GM12878 (cell line): ENCODE measurements around the gene TERF2IP. TPM values are rescaled to one million over a fixed set of nuclear protein-coding genes. Genes with fewer than 3 reads are reported as not detected.

ENCODE experiments used
- ATAC-seq: fragments of 200-7000 bp; cut with Tn5 transposase; 3 replicates; pipeline ENCODE4 v1.9.1; 2020; ENCODE audit warnings: mild to moderate bottlenecking, moderate library complexity
- BruUV-seq: library from RNA; stranded (reverse); fragments of 400-500 nt; replicated peaks from 2 replicates; lab custom pipeline; 2021; lab: Mats Ljungman, UMichigan
- CTCF ChIA-PET: fragments of 300-600 bp; sonication (Branson Sonifier 250); formaldehyde crosslinking; extraction: SDS; loops from one replicate; lab custom pipeline; 2021; ENCODE audit warnings: inconsistent platforms; lab: Yijun Ruan, JAX
- POLR2A ChIA-PET: fragments of 350-600 bp; formaldehyde crosslinking; extraction: SDS; loops from one replicate; lab custom pipeline; 2021; ENCODE audit warnings: inconsistent platforms; lab: Charles Lee
- RAD21 ChIA-PET: fragments of 300-600 bp; sonication (Branson Sonifier 250); formaldehyde crosslinking; loops from one replicate; lab custom pipeline; 2023; ENCODE audit warnings: antibody characterized with exemption; ENCODE audit not compliant: unreplicated experiment; lab: Charles Lee
- SMC1A ChIA-PET: fragments of 300-600 bp; sonication (Branson Sonifier 250); formaldehyde crosslinking; loops from one replicate; lab custom pipeline; 2023; ENCODE audit not compliant: unreplicated experiment, uncharacterized antibody; lab: Charles Lee
- DNase-seq: peaks from one replicate; pipeline ENCODE4 v3.0.0-alpha.2; 2011; ENCODE audit warnings: low read depth, low spot score
- FAIRE-seq: peaks from 3 replicates; lab custom pipeline; 2011; peaks lifted over from hg19 to GRCh38; lab: Jason Lieb, UNC
- H2AFZ ChIP-seq: 2 replicates; pipeline ENCODE4 v1.6.0; 2011; ENCODE audit warnings: low read depth, low read length, control low read depth; ENCODE audit not compliant: control insufficient read depth
- H3K27ac ChIP-seq: 2 replicates; pipeline ENCODE4 v1.5.1; 2011; ENCODE audit warnings: control low read depth; ENCODE audit not compliant: control insufficient read depth, insufficient read depth
- H3K27me3 ChIP-seq, 2 experiments: replicated peaks in 1 of 2; 2 replicates each; pipeline versions ENCODE4 v1.6.0 to v1.6.1; 2011; ENCODE audit warnings: low read length in 1 of 2; ENCODE audit not compliant: control insufficient read depth in 2 of 2, insufficient read depth in 2 of 2
- H3K36me3 ChIP-seq, 2 experiments: 2 replicates each; pipeline ENCODE4 v1.5.1; 2011; ENCODE audit warnings: low read length in 1 of 2; ENCODE audit not compliant: control insufficient read depth in 2 of 2, insufficient read depth in 2 of 2
- H3K4me1 ChIP-seq: 2 replicates; pipeline ENCODE4 v1.6.1; 2011; ENCODE audit warnings: mild to moderate bottlenecking, low read length, moderate library complexity, mixed read lengths; ENCODE audit not compliant: control insufficient read depth, insufficient read depth
- H3K4me2 ChIP-seq: 2 replicates; pipeline ENCODE4 v1.6.0; 2011; ENCODE audit warnings: control low read depth; ENCODE audit not compliant: control insufficient read depth, insufficient read depth
- H3K4me3 ChIP-seq: fragments of 200-600 bp; sonication (generic); 2 replicates; pipeline ENCODE4 v1.5.1; 2016
- H3K79me2 ChIP-seq: 2 replicates; pipeline ENCODE4 v1.6.0; 2011; ENCODE audit warnings: low read length; ENCODE audit not compliant: control insufficient read depth, insufficient read depth
- H3K9ac ChIP-seq: 2 replicates; pipeline ENCODE4 v1.8.0; 2011; ENCODE audit warnings: low read length, control low read depth, mixed read lengths; ENCODE audit not compliant: control insufficient read depth, insufficient read depth
- H3K9me3 ChIP-seq: replicated peaks from 3 replicates; pipeline ENCODE4 v1.5.1; 2011; ENCODE audit warnings: mild to moderate bottlenecking, low read length; ENCODE audit not compliant: control insufficient read depth, insufficient read depth
- H4K20me1 ChIP-seq: 2 replicates; pipeline ENCODE4 v1.6.0; 2011; ENCODE audit not compliant: control insufficient read depth, insufficient read depth
- ESRRA ChIP-seq: IDR thresholded peaks from 2 replicates; pipeline ENCODE4 v1.6.1; 2012; ENCODE audit warnings: mild to moderate bottlenecking, low read length, improper control_type of control experiment
- FOS ChIP-seq: IDR thresholded peaks from 3 replicates; pipeline ENCODE4 v1.6.1; 2011; ENCODE audit warnings: borderline replicate concordance; ENCODE audit not compliant: insufficient read length; ENCODE audit errors: extremely low read depth
- HDAC6 ChIP-seq: fragments of 200-600 bp; sonication (generic); IDR thresholded peaks from one replicate; pipeline ENCODE4 v1.8.0; 2017; ENCODE audit warnings: antibody characterized with exemption; ENCODE audit not compliant: unreplicated experiment
- MYC ChIP-seq: IDR thresholded peaks from 2 replicates; pipeline ENCODE4 v1.6.1; 2011; ENCODE audit warnings: mild to moderate bottlenecking, low read length, moderate library complexity, inconsistent platforms; ENCODE audit not compliant: insufficient read depth, insufficient replicate concordance, insufficient read length, severe bottlenecking
- POLR2A ChIP-seq: IDR thresholded peaks from 2 replicates; pipeline ENCODE4 v1.6.1; 2011; ENCODE audit warnings: low read depth, mild to moderate bottlenecking, low read length
- SREBF2 ChIP-seq: IDR thresholded peaks from 2 replicates; pipeline ENCODE4 v1.6.1; 2012; ENCODE audit warnings: mild to moderate bottlenecking, low read length
- SUZ12 ChIP-seq: fragments of 200-600 bp; sonication (generic); IDR thresholded peaks from one replicate; pipeline ENCODE4 v1.6.1; 2018; ENCODE audit warnings: antibody characterized with exemption, mild to moderate bottlenecking; ENCODE audit not compliant: unreplicated experiment
- ZBTB33 ChIP-seq: fragments of 450-650 bp; IDR thresholded peaks from 2 replicates; pipeline ENCODE4 v1.6.1; 2017; ENCODE audit warnings: mild to moderate bottlenecking
- WGBS: methylation state at CpG from one replicate; pipeline ENCODE4 v1.1.6; 2016; ENCODE audit warnings: low lambda C conversion rate; ENCODE audit not compliant: insufficient replicate concordance, insufficient coverage; ENCODE audit errors: missing lambda C conversion rate; 5-methylcytosine and 5-hydroxymethylcytosine counted together
- in situ Hi-C: fragments of 300-500 bp; cut with MboI; formaldehyde crosslinking; loops from 9 replicates; pipeline ENCODE4 v1.14.3; 2018; ENCODE audit warnings: mixed read lengths
- intact Hi-C: fragments of 100-400 bp; cut with micrococcal nuclease; formaldehyde crosslinking; loops from one replicate; pipeline ENCODE4 v1.14.2; 2022; ENCODE audit not compliant: unreplicated experiment
- polyA plus RNA-seq, 11 experiments: library from polyadenylated mRNA; depleted of rRNA in 4 of 11; unstranded in 6 of 11; stranded (reverse) in 5 of 11; fragments of >200 nt; fragmentation: Nextera tagmentation in 4 of 11; fragmentation: Illumina TruSeq in 1 of 11; extraction: Ambion mirVana in 4 of 11; extraction: Trizol in 1 of 11; gene quantifications; 1 replicate in 1 of 11; 2 replicates in 10 of 11; pipeline versions ENCODE4 v1.2.1 to v1.2.3, GENCODE V29; 2011 to 2016; ENCODE audit warnings: inconsistent platforms in 2 of 11, missing spikeins in 2 of 11, low read depth in 1 of 11
- total RNA-seq, 4 experiments: library from RNA; depleted of rRNA in 3 of 4; stranded (reverse); fragments of >200 nt in 3 of 4; fragmentation: Illumina TruSeq in 1 of 4; extraction: Trizol in 1 of 4; gene quantifications; 2 replicates each; pipeline versions ENCODE4 v1.2.1 to v1.2.3, GENCODE V29; 2013 to 2021
- TF ChIP-seq, protein P1 (sequence below): fragments of 450-650 bp; conservative IDR thresholded peaks from 2 replicates; pipeline ENCODE4 v1.6.1; 2017; ENCODE audit warnings: mild to moderate bottlenecking, moderate library complexity
- TF ChIP-seq, protein P2 (sequence below): fragments of 450-650 bp; IDR thresholded peaks from 2 replicates; pipeline ENCODE4 v1.6.1; 2018; ENCODE audit warnings: mild to moderate bottlenecking, low read depth, moderate library complexity; ENCODE audit not compliant: partially characterized antibody

Gene TERF2IP
- total and polyA plus RNA-seq, 10 of the 15 experiments (the other 5 are each of a cell fraction or from before 2014, with no cell fraction given), result 19.6 to 93.1 (median 54.4) TPM

DNA sequence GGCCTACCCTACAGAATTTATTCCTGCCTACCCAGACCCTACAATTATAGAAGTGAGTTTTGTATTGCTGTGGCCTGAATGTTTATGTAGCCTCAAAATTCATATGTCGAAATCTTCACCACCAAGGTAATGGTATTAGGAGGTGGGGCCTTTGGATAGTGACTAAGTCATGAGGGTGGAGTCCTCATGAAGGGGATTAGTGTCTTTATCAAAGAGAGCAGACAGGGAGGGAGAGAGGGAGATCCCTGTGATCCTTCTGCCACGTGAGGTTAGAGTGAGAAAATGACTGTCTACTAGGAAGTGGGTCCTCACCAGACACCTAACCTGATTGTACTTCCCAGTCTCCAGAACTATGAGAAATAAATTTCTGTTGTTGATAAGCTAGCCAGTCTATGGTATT lies 54.7 kb downstream of the TERF2IP start:
- Histone ChIP-seq H3K27me3 (no peaks in the 10 kb centered on the region), H3K4me3 (no peak overlapping the region), H3K79me2 (no peaks in the 10 kb centered on the region), H2AFZ (no peak overlapping the region), H3K4me1 (no peaks in the 10 kb centered on the region), H3K4me2 (no peak overlapping the region), H4K20me1 (no peaks in the 10 kb centered on the region), H3K9ac (no peak overlapping the region), H3K9me3 (no peaks in the 10 kb centered on the region), H3K36me3 (no peaks in the 10 kb centered on the region), H3K27ac (no peak overlapping the region)
- DNase-seq, result no peak
- intact Hi-C loops (no loop called here), in situ Hi-C loops (no loop called here)
- 5% methylated on average over 2 of the region's 2 CpGs for WGBS
- no peak for FAIRE-seq
- CTCF ChIA-PET, result no interaction called here
- RAD21 ChIA-PET, result no interaction called here
- BruUV-seq, result no TSS peak
- TF ChIP-seq HDAC6 (no peak), ZBTB33 (no peak), MYC (no peak), SREBF2 (no peak), SUZ12 (no peak), POLR2A (no peak), FOS (no peak), ESRRA (no peak)
- TF ChIP-seq, protein P1, sequence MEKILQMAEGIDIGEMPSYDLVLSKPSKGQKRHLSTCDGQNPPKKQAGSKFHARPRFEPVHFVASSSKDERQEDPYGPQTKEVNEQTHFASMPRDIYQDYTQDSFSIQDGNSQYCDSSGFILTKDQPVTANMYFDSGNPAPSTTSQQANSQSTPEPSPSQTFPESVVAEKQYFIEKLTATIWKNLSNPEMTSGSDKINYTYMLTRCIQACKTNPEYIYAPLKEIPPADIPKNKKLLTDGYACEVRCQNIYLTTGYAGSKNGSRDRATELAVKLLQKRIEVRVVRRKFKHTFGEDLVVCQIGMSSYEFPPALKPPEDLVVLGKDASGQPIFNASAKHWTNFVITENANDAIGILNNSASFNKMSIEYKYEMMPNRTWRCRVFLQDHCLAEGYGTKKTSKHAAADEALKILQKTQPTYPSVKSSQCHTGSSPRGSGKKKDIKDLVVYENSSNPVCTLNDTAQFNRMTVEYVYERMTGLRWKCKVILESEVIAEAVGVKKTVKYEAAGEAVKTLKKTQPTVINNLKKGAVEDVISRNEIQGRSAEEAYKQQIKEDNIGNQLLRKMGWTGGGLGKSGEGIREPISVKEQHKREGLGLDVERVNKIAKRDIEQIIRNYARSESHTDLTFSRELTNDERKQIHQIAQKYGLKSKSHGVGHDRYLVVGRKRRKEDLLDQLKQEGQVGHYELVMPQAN, result no peak
- TF ChIP-seq, protein P2, sequence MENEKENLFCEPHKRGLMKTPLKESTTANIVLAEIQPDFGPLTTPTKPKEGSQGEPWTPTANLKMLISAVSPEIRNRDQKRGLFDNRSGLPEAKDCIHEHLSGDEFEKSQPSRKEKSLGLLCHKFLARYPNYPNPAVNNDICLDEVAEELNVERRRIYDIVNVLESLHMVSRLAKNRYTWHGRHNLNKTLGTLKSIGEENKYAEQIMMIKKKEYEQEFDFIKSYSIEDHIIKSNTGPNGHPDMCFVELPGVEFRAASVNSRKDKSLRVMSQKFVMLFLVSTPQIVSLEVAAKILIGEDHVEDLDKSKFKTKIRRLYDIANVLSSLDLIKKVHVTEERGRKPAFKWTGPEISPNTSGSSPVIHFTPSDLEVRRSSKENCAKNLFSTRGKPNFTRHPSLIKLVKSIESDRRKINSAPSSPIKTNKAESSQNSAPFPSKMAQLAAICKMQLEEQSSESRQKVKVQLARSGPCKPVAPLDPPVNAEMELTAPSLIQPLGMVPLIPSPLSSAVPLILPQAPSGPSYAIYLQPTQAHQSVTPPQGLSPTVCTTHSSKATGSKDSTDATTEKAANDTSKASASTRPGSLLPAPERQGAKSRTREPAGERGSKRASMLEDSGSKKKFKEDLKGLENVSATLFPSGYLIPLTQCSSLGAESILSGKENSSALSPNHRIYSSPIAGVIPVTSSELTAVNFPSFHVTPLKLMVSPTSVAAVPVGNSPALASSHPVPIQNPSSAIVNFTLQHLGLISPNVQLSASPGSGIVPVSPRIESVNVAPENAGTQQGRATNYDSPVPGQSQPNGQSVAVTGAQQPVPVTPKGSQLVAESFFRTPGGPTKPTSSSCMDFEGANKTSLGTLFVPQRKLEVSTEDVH, result no peak
- POLR2A ChIA-PET, result no interaction called here
- SMC1A ChIA-PET, result no interaction called here
- ATAC-seq, result no peak
